ENCODE results near the gene PTPRE.

GRCh38 chr10:127905001-127905847 lies 1.7 kb upstream of the PTPRE start:
- TF ChIP-seq, protein P1, sequence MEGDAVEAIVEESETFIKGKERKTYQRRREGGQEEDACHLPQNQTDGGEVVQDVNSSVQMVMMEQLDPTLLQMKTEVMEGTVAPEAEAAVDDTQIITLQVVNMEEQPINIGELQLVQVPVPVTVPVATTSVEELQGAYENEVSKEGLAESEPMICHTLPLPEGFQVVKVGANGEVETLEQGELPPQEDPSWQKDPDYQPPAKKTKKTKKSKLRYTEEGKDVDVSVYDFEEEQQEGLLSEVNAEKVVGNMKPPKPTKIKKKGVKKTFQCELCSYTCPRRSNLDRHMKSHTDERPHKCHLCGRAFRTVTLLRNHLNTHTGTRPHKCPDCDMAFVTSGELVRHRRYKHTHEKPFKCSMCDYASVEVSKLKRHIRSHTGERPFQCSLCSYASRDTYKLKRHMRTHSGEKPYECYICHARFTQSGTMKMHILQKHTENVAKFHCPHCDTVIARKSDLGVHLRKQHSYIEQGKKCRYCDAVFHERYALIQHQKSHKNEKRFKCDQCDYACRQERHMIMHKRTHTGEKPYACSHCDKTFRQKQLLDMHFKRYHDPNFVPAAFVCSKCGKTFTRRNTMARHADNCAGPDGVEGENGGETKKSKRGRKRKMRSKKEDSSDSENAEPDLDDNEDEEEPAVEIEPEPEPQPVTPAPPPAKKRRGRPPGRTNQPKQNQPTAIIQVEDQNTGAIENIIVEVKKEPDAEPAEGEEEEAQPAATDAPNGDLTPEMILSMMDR (conservative IDR thresholded peaks at IDR 0.05; ENCODE audit: low read depth, low read length), result no peak
- TF ChIP-seq EZH2 (IDR thresholded peaks at IDR 0.05; ENCODE audit: borderline replicate concordance, low read depth, low read length, poor library complexity, severe bottlenecking), result no peak

Data from A673 (cell line).